ENCODE results near the gene CLMP.

Gene CLMP

GRCh38 chr11:123228496-123229163 lies 33.6 kb upstream of the CLMP start:
- peaks cover 32% of the 10 kb centered on the region for H3K27me3 Mint-ChIP-seq
- peaks cover 12% of the 10 kb centered on the region for H3K4me1 Mint-ChIP-seq
- DNase-seq (no peak), ATAC-seq (no peak)
- H3K9me3 Mint-ChIP-seq, result no peaks in the 10 kb centered on the region
- H3K27ac Mint-ChIP-seq, result no peak overlapping the region
- no peak overlapping the region for H3K4me3 Mint-ChIP-seq

GRCh38 chr11:123227763-123228495 lies 32.9 kb upstream of the CLMP start:
- no peak overlapping the region for H3K27ac Mint-ChIP-seq
- DNase-seq (no peak), ATAC-seq (no peak)
- H3K4me3 Mint-ChIP-seq, result no peak overlapping the region
- H3K9me3 Mint-ChIP-seq, result peaks cover 3 to 4% of the 10 kb centered on the region in 2 donors
- peaks cover 5% of the 10 kb centered on the region for H3K4me1 Mint-ChIP-seq
- H3K27me3 Mint-ChIP-seq, result peaks cover 32% of the 10 kb centered on the region

- no peak overlapping the region for H3K4me3 Mint-ChIP-seq
- DNase-seq, result no peak
- ATAC-seq, result no peak
- peaks cover 15 to 23% of the 10 kb centered on the region in 2 donors for H3K9me3 Mint-ChIP-seq
- peaks cover 23% of the 10 kb centered on the region for H3K27me3 Mint-ChIP-seq
- no peak overlapping the region for H3K27ac Mint-ChIP-seq
- H3K4me1 Mint-ChIP-seq, result no peaks in the 10 kb centered on the region
Measured at GRCh38 chr11:123221584-123221983, 26.5 kb upstream of the CLMP start.

GRCh38 chr11:123221096-123221561 lies 26.1 kb upstream of the CLMP start:
- DNase-seq (no peak), ATAC-seq (no peak)
- Mint-ChIP-seq H3K4me3 (no peak overlapping the region), H3K27ac (no peak overlapping the region), H3K9me3 (peaks cover 15 to 23% of the 10 kb centered on the region in 2 donors), H3K27me3 (peaks cover 23% of the 10 kb centered on the region), H3K4me1 (no peaks in the 10 kb centered on the region)

GRCh38 chr11:123219066-123219690 lies 24.1 kb upstream of the CLMP start:
- ATAC-seq, result no peak
- Mint-ChIP-seq H3K4me1 (no peaks in the 10 kb centered on the region), H3K27me3 (peaks cover 12% of the 10 kb centered on the region), H3K27ac (no peak overlapping the region), H3K9me3 (peaks cover 15 to 23% of the 10 kb centered on the region in 2 donors), H3K4me3 (no peak overlapping the region)
- DNase-seq, result no peak

- peaks cover 15 to 23% of the 10 kb centered on the region in 2 donors for H3K9me3 Mint-ChIP-seq
- H3K4me1 Mint-ChIP-seq, result no peaks in the 10 kb centered on the region
- ATAC-seq, result no peak
- DNase-seq, result no peak
- no peak overlapping the region for H3K4me3 Mint-ChIP-seq
- no peak overlapping the region for H3K27ac Mint-ChIP-seq
- peaks cover 11% of the 10 kb centered on the region for H3K27me3 Mint-ChIP-seq
Measured at GRCh38 chr11:123218451-123218850, 23.4 kb upstream of the CLMP start.

- Mint-ChIP-seq H3K9me3 (peaks cover 11 to 20% of the 10 kb centered on the region in 2 donors), H3K4me3 (no peak overlapping the region), H3K27ac (no peak overlapping the region), H3K4me1 (no peaks in the 10 kb centered on the region), H3K27me3 (peaks cover 11% of the 10 kb centered on the region)
- no peak for DNase-seq
- no peak for ATAC-seq
Measured at GRCh38 chr11:123217897-123218296, 22.8 kb upstream of the CLMP start.

GRCh38 chr11:123216249-123216648 lies 21.2 kb upstream of the CLMP start:
- Mint-ChIP-seq H3K4me1 (no peaks in the 10 kb centered on the region), H3K27me3 (peaks cover 24% of the 10 kb centered on the region)
- ATAC-seq, result no peak

GRCh38 chr11:123214940-123215339 lies 19.9 kb upstream of the CLMP start:
- no peak overlapping the region for H3K27ac Mint-ChIP-seq
- peaks cover 30% of the 10 kb centered on the region for H3K27me3 Mint-ChIP-seq
- no peak for ATAC-seq
- DNase-seq, result no peak
- no peaks in the 10 kb centered on the region for H3K9me3 Mint-ChIP-seq
- H3K4me1 Mint-ChIP-seq, result no peaks in the 10 kb centered on the region
- H3K4me3 Mint-ChIP-seq, result no peak overlapping the region

More at GRCh38 chr11:123216249-123216648, 21.2 kb upstream of the CLMP start:
- H3K9me3 Mint-ChIP-seq, result peaks cover 0 to 4% of the 10 kb centered on the region in 2 donors
- no peak overlapping the region for H3K27ac Mint-ChIP-seq
- DNase-seq, result no peak
- H3K4me3 Mint-ChIP-seq, result no peak overlapping the region

GRCh38 chr11:123214396-123214795 lies 19.3 kb upstream of the CLMP start:
- Mint-ChIP-seq H3K4me1 (no peaks in the 10 kb centered on the region), H3K9me3 (no peaks in the 10 kb centered on the region), H3K27ac (no peak overlapping the region), H3K4me3 (no peak overlapping the region), H3K27me3 (peaks cover 36% of the 10 kb centered on the region)
- ATAC-seq (no peak), DNase-seq (no peak)

GRCh38 chr11:123213307-123213771 lies 18.3 kb upstream of the CLMP start:
- no peak for ATAC-seq
- no peak overlapping the region for H3K4me3 Mint-ChIP-seq
- H3K27ac Mint-ChIP-seq, result peak overlapping the region in 1 of 2 donors; percentile 18
- H3K4me1 Mint-ChIP-seq, result no peaks in the 10 kb centered on the region
- H3K27me3 Mint-ChIP-seq, result peaks cover 46% of the 10 kb centered on the region
- no peaks in the 10 kb centered on the region for H3K9me3 Mint-ChIP-seq
- no peak for DNase-seq

- no peak overlapping the region for H3K4me3 Mint-ChIP-seq
- DNase-seq, result no peak
- ATAC-seq, result no peak
- H3K27me3 Mint-ChIP-seq, result peaks cover 56% of the 10 kb centered on the region
- no peaks in the 10 kb centered on the region for H3K4me1 Mint-ChIP-seq
- H3K27ac Mint-ChIP-seq, result no peak overlapping the region
- H3K9me3 Mint-ChIP-seq, result no peaks in the 10 kb centered on the region
Measured at GRCh38 chr11:123212406-123212805, 17.4 kb upstream of the CLMP start.

GRCh38 chr11:123211981-123212380 lies 16.9 kb upstream of the CLMP start:
- Mint-ChIP-seq H3K27ac (no peak overlapping the region), H3K27me3 (peaks cover 60% of the 10 kb centered on the region), H3K4me1 (no peaks in the 10 kb centered on the region), H3K9me3 (no peaks in the 10 kb centered on the region), H3K4me3 (no peak overlapping the region)
- no peak for ATAC-seq
- no peak for DNase-seq

- Mint-ChIP-seq H3K9me3 (no peaks in the 10 kb centered on the region), H3K4me1 (no peaks in the 10 kb centered on the region), H3K27me3 (peaks cover 60% of the 10 kb centered on the region), H3K27ac (no peak overlapping the region), H3K4me3 (no peak overlapping the region)
- ATAC-seq, result no peak
- no peak for DNase-seq
Measured at GRCh38 chr11:123211149-123211852, 16.3 kb upstream of the CLMP start.

GRCh38 chr11:123209591-123209990 lies 14.5 kb upstream of the CLMP start:
- Mint-ChIP-seq H3K27me3 (peaks cover 52% of the 10 kb centered on the region), H3K4me1 (no peaks in the 10 kb centered on the region), H3K27ac (no peak overlapping the region), H3K4me3 (no peak overlapping the region), H3K9me3 (no peaks in the 10 kb centered on the region)
- DNase-seq (no peak), ATAC-seq (no peak)

Data from stimulated activated naive CD8-positive, alpha-beta T cell treated with anti-CD3 and anti-CD28 coated beads, Interleukin-15, amount 100 ng/mL, for 72 hours (primary cell).